RWPE2 (cell line): ENCODE data around the gene FRMD4B.
"Not testable (repeated sequence)": the region's sequence is repeated elsewhere in the genome, so short reads cannot be mapped to it uniquely, and the experiment has no call there.

ENCODE experiments used
- ATAC-seq: fragments of 200-7000 bp; cut with Tn5 transposase; 3 replicates; pipeline ENCODE4 v1.9.1; 2021; ENCODE audit warnings: low read depth
- DNase-seq: peaks from one replicate; pipeline ENCODE4 v3.0.0-alpha.2; 2020; ENCODE audit warnings: low spot score
- H3K27ac ChIP-seq: fragments of 450-650 bp; 2 replicates; pipeline ENCODE4 v1.5.1; 2017; ENCODE audit warnings: mild to moderate bottlenecking; ENCODE audit not compliant: poor library complexity, severe bottlenecking
- H3K27me3 ChIP-seq: fragments of 250-450 bp; sonication (Bioruptor Pico); 2 replicates; pipeline ENCODE4 v1.5.1; 2021; ENCODE audit warnings: mild to moderate bottlenecking, moderate library complexity; ENCODE audit not compliant: insufficient read depth, poor library complexity, severe bottlenecking
- H3K36me3 ChIP-seq: fragments of 250-450 bp; sonication (Bioruptor Pico); 2 replicates; pipeline ENCODE4 v1.5.1; 2020; ENCODE audit warnings: low read depth, mild to moderate bottlenecking, moderate library complexity
- H3K4me1 ChIP-seq: fragments of 250-450 bp; sonication (Bioruptor Pico); 2 replicates; pipeline ENCODE4 v1.5.1; 2021; ENCODE audit warnings: mild to moderate bottlenecking, moderate library complexity; ENCODE audit not compliant: insufficient read depth, poor library complexity, severe bottlenecking
- H3K4me3 ChIP-seq: fragments of 250-450 bp; sonication (Bioruptor Pico); 2 replicates; pipeline ENCODE4 v1.5.1; 2021; ENCODE audit warnings: mild to moderate bottlenecking, moderate library complexity; ENCODE audit not compliant: severe bottlenecking
- H3K9me3 ChIP-seq: fragments of 250-450 bp; sonication (Bioruptor Pico); 2 replicates; pipeline ENCODE4 v1.5.1; 2021; ENCODE audit warnings: mild to moderate bottlenecking, moderate library complexity; ENCODE audit not compliant: severe bottlenecking
- TF ChIP-seq, protein P1 (sequence below): fragments of 450-650 bp; IDR thresholded peaks from one replicate; pipeline ENCODE4 v1.5.1; 2017; ENCODE audit warnings: mild to moderate bottlenecking, moderate library complexity; ENCODE audit not compliant: poor library complexity, severe bottlenecking

Gene FRMD4B

GRCh38 chr3:69266585-69266984, 119.3 kb downstream of the FRMD4B start:
- Histone ChIP-seq H3K36me3 (no peaks in the 10 kb centered on the region; the same call in 1 of the 2 replicates), H3K4me3 (no peak overlapping the region), H3K9me3 (no peaks in the 10 kb centered on the region), H3K4me1 (no peaks in the 10 kb centered on the region), H3K27ac (no peak overlapping the region), H3K27me3 (no peaks in the 10 kb centered on the region)
- no peak for DNase-seq
- ATAC-seq, result no peak
- TF ChIP-seq, protein P1, sequence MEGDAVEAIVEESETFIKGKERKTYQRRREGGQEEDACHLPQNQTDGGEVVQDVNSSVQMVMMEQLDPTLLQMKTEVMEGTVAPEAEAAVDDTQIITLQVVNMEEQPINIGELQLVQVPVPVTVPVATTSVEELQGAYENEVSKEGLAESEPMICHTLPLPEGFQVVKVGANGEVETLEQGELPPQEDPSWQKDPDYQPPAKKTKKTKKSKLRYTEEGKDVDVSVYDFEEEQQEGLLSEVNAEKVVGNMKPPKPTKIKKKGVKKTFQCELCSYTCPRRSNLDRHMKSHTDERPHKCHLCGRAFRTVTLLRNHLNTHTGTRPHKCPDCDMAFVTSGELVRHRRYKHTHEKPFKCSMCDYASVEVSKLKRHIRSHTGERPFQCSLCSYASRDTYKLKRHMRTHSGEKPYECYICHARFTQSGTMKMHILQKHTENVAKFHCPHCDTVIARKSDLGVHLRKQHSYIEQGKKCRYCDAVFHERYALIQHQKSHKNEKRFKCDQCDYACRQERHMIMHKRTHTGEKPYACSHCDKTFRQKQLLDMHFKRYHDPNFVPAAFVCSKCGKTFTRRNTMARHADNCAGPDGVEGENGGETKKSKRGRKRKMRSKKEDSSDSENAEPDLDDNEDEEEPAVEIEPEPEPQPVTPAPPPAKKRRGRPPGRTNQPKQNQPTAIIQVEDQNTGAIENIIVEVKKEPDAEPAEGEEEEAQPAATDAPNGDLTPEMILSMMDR, result no peak

DNA sequence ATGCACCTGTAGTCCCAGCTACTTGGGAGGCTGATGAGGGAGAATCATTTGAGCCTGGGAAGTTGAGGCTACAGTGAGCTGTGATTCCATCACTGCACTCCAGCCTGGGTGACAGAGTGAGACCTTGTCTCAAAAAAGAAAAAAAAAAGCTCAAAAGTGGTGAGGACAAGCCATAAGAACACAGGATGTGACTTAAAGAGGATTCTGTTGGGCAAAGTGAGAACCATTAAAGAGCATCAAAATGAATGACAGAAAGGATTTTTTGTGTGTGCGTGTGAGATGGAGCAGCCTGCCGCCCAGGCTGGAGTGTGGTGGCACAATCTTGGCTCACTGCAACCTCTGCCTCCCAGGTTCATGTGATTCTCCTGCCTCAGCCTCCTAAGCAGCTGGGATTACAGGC, 119.8 kb downstream of the FRMD4B start:
- H3K4me3 ChIP-seq, DNase-seq, H3K9me3 ChIP-seq, H3K27me3 ChIP-seq, ATAC-seq, H3K4me1 ChIP-seq, H3K36me3 ChIP-seq, H3K27ac ChIP-seq: not testable (repeated sequence)

DNA sequence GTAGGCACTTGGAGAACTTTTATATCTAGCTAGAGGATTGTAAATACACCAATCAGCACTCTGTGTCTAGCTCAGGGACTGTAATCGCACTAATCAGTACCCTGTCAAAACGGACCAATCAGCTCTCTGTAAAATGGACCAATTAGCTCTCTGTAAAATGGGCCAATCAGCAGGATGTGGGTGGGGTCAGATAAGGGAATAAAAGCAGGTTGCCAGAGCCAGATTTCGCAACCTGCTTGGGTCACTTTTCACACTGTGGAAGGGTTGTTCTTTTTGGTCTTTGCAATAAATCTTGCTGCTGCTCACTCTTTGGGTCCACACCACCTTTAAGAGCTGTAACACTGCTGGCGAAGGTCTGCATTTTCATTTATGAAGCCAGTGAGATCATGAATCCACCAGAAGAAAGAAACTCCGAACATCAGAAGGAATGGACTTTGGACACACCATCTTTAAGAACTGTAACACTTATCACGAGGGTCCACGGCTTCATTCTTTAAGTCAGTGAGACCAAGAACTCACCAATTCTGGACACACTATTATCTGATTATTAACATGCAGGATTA, 125.0 kb downstream of the FRMD4B start:
- not testable (repeated sequence) for H3K9me3 ChIP-seq, H3K4me3 ChIP-seq, H3K27ac ChIP-seq, DNase-seq, H3K27me3 ChIP-seq, H3K4me1 ChIP-seq, H3K36me3 ChIP-seq, ATAC-seq

GRCh38 chr3:69260216-69260787, 125.6 kb downstream of the FRMD4B start:
- DNase-seq, result no peak
- peaks cover 3% of the 10 kb centered on the region; the same call in 1 of the 2 replicates for H3K36me3 ChIP-seq
- no peak overlapping the region for H3K27ac ChIP-seq
- H3K4me3 ChIP-seq, result no peak overlapping the region
- H3K4me1 ChIP-seq, result no peaks in the 10 kb centered on the region
- no peak for ATAC-seq
- H3K9me3 ChIP-seq, result no peaks in the 10 kb centered on the region
- H3K27me3 ChIP-seq, result no peaks in the 10 kb centered on the region
- TF ChIP-seq, protein P1, result no peak

DNA sequence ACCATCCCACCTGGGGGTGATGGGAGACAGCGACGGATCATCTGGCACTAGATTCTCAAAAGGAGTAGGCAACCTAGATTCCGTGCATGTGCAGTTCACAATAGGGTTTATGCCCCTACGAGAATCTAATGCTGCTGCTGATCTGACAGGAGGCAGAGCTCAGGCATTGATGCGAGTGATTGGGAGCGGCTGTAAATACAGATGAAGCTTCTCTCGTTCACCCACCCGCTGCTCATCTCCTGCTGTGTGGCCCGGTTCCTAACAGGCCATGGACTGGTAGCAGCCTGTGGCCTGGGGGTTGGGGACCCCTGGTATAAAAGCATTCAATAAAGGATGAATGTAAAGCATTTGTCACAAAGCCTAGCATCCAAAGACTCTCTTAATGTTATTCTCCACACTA, 126.8 kb downstream of the FRMD4B start:
- DNase-seq, result no peak

More for the DNA sequence above, 126.8 kb downstream of the FRMD4B start:
- Histone ChIP-seq H3K4me1 (no peaks in the 10 kb centered on the region), H3K27me3 (no peaks in the 10 kb centered on the region), H3K9me3 (no peaks in the 10 kb centered on the region), H3K36me3 (peaks cover 3% of the 10 kb centered on the region; the same call in 1 of the 2 replicates), H3K27ac (no peak overlapping the region), H3K4me3 (no peak overlapping the region)
- TF ChIP-seq, protein P1, result no peak
- no peak for ATAC-seq
